H9 (cell line): Measurements from ENCODE around the gene INTS6. TPM values are rescaled to one million over a fixed set of nuclear protein-coding genes. Genes with fewer than 3 reads are reported as not detected.

Source experiments
- DNase-seq: peaks from one replicate; pipeline ENCODE4 v3.0.0-alpha.2; 2017
- H2AFZ ChIP-seq: one replicate; pipeline ENCODE4 v1.6.1; 2013; ENCODE audit warnings: mild to moderate bottlenecking, low read length, control low read depth, moderate library complexity
- H2AK5ac ChIP-seq: 2 replicates; pipeline ENCODE4 v1.6.1; 2013; ENCODE audit warnings: low read length, control low read depth, mixed read lengths; ENCODE audit not compliant: insufficient read length
- H2BK120ac ChIP-seq: one replicate; pipeline ENCODE4 v1.6.1; 2013; ENCODE audit warnings: low read depth, mild to moderate bottlenecking, low read length, control low read depth, inconsistent platforms; ENCODE audit not compliant: poor library complexity, severe bottlenecking
- H2BK12ac ChIP-seq: 2 replicates; pipeline ENCODE4 v1.6.1; 2013; ENCODE audit warnings: low read length, control low read depth, mixed read lengths, low read depth; ENCODE audit not compliant: insufficient read length
- H2BK15ac ChIP-seq: 2 replicates; pipeline ENCODE4 v1.6.1; 2013; ENCODE audit warnings: low read depth, low read length, control low read depth
- H2BK20ac ChIP-seq: one replicate; pipeline ENCODE4 v1.6.1; 2013; ENCODE audit warnings: low read depth, mild to moderate bottlenecking, low read length, control low read depth, inconsistent platforms; ENCODE audit not compliant: poor library complexity, severe bottlenecking
- H2BK5ac ChIP-seq: 2 replicates; pipeline ENCODE4 v1.6.1; 2013; ENCODE audit warnings: low read length, control low read depth, mixed read lengths; ENCODE audit not compliant: insufficient read length
- H3K14ac ChIP-seq: 2 replicates; pipeline ENCODE4 v1.6.1; 2013; ENCODE audit warnings: low read length, control low read depth; ENCODE audit not compliant: insufficient read depth
- H3K18ac ChIP-seq: 2 replicates; pipeline ENCODE4 v1.6.1; 2013; ENCODE audit warnings: low read depth, mild to moderate bottlenecking, mixed read lengths, low read length, control low read depth; ENCODE audit not compliant: insufficient read length
- H3K23ac ChIP-seq: 2 replicates; pipeline ENCODE4 v1.6.1; 2013; ENCODE audit warnings: low read length, control low read depth, mixed read lengths, low read depth; ENCODE audit not compliant: insufficient read length
- H3K23me2 ChIP-seq: 2 replicates; pipeline ENCODE4 v1.6.1; 2013; ENCODE audit warnings: low read depth, mild to moderate bottlenecking, mixed read lengths, low read length, control low read depth; ENCODE audit not compliant: insufficient read length, poor library complexity, severe bottlenecking
- H3K27ac ChIP-seq: 2 replicates; pipeline ENCODE4 v1.5.1; 2013; ENCODE audit warnings: low read length, control low read depth, mixed read lengths, low read depth; ENCODE audit not compliant: insufficient read length
- H3K27me3 ChIP-seq: 2 replicates; pipeline ENCODE4 v1.6.1; 2013; ENCODE audit warnings: low read length, control low read depth, inconsistent platforms; ENCODE audit not compliant: insufficient read depth
- H3K4ac ChIP-seq: 2 replicates; pipeline ENCODE4 v1.6.1; 2013; ENCODE audit warnings: low read depth, mild to moderate bottlenecking, control low read depth, inconsistent platforms, low read length, moderate library complexity
- H3K4me1 ChIP-seq: 2 replicates; pipeline ENCODE4 v1.6.1; 2013; ENCODE audit warnings: low read length, control low read depth, inconsistent platforms; ENCODE audit not compliant: insufficient read depth
- H3K4me2 ChIP-seq: 2 replicates; pipeline ENCODE4 v1.6.1; 2013; ENCODE audit warnings: low read length, control low read depth, mixed read lengths; ENCODE audit not compliant: insufficient read length, insufficient read depth
- H3K56ac ChIP-seq: 2 replicates; pipeline ENCODE4 v1.6.1; 2013; ENCODE audit warnings: low read depth, mild to moderate bottlenecking, mixed read lengths, low read length, control low read depth; ENCODE audit not compliant: insufficient read length
- H3K79me1 ChIP-seq: 2 replicates; pipeline ENCODE4 v1.6.1; 2013; ENCODE audit warnings: low read depth, mild to moderate bottlenecking, moderate library complexity, low read length, control low read depth, inconsistent platforms; ENCODE audit not compliant: insufficient read depth, poor library complexity, severe bottlenecking
- H3K79me2 ChIP-seq: 2 replicates; pipeline ENCODE4 v1.6.1; 2013; ENCODE audit warnings: low read length, control low read depth, inconsistent platforms; ENCODE audit not compliant: insufficient read depth
- H3K9ac ChIP-seq: 2 replicates; pipeline ENCODE4 v1.6.1; 2013; ENCODE audit warnings: low read length, control low read depth, mixed read lengths; ENCODE audit not compliant: insufficient read length; ENCODE audit errors: extremely low read depth
- H3K9me3 ChIP-seq: one replicate; pipeline ENCODE4 v1.6.1; 2013; ENCODE audit warnings: low read depth, low read length, inconsistent platforms; ENCODE audit not compliant: control insufficient read depth
- H3T11ph ChIP-seq: one replicate; pipeline ENCODE4 v1.6.1; 2013; ENCODE audit warnings: mild to moderate bottlenecking, low read length, control low read depth, inconsistent platforms
- H4K20me1 ChIP-seq: one replicate; pipeline ENCODE4 v1.6.1; 2013; ENCODE audit not compliant: control insufficient read depth, insufficient read length, insufficient read depth
- H4K5ac ChIP-seq: 2 replicates; pipeline ENCODE4 v1.6.1; 2013; ENCODE audit warnings: low read depth, mild to moderate bottlenecking, mixed read lengths, low read length, control low read depth; ENCODE audit not compliant: insufficient read length
- H4K8ac ChIP-seq: replicated peaks from 2 replicates; pipeline ENCODE4 v1.6.1; 2013; ENCODE audit warnings: low read length, control low read depth, mixed read lengths, low read depth; ENCODE audit not compliant: insufficient read length
- H4K91ac ChIP-seq: 2 replicates; pipeline ENCODE4 v1.6.1; 2013; ENCODE audit warnings: low read depth, mild to moderate bottlenecking, moderate library complexity, mixed read lengths, low read length, control low read depth; ENCODE audit not compliant: insufficient read length
- H3K27ac Mint-ChIP-seq, 3 experiments: 2 replicates in 2 of 3; 3 replicates in 1 of 3; pipeline ENCODE4 v1.8.0; 2020 to 2021; ENCODE audit warnings: mixed read lengths in 3 of 3, mild to moderate bottlenecking in 1 of 3, moderate library complexity in 1 of 3
- H3K27me3 Mint-ChIP-seq: 2 replicates; pipeline ENCODE4 v1.8.0; 2021; ENCODE audit warnings: low read depth, mild to moderate bottlenecking, moderate library complexity, mixed read lengths
- H3K36me3 Mint-ChIP-seq, 3 experiments: 2 replicates in 2 of 3; 3 replicates in 1 of 3; pipeline ENCODE4 v1.8.0; 2020 to 2021; ENCODE audit warnings: low read depth in 3 of 3, mixed read lengths in 3 of 3; ENCODE audit not compliant: insufficient read depth in 1 of 3
- H3K4me1 Mint-ChIP-seq, 2 experiments: 2 replicates each; pipeline ENCODE4 v1.8.0; 2020; ENCODE audit warnings: mixed read lengths in 2 of 2
- H3K4me3 Mint-ChIP-seq, 2 experiments: 2 replicates in 1 of 2; 3 replicates in 1 of 2; pipeline ENCODE4 v1.8.0; 2020 to 2021; ENCODE audit warnings: mild to moderate bottlenecking in 2 of 2, mixed read lengths in 2 of 2, moderate library complexity in 1 of 2
- H3K9me3 Mint-ChIP-seq, 2 experiments: 2 replicates in 1 of 2; 3 replicates in 1 of 2; pipeline ENCODE4 v1.8.0; 2020; ENCODE audit warnings: mild to moderate bottlenecking in 2 of 2, mixed read lengths in 2 of 2, moderate library complexity in 1 of 2
- CTCF ChIP-seq: fragments of 200-600 bp; sonication (generic); conservative IDR thresholded peaks from 3 replicates; pipeline ENCODE4 v1.8.0; 2021; ENCODE audit warnings: antibody characterized with exemption, mild to moderate bottlenecking
- WGBS: extraction: QIAGEN DNeasy Blood & Tissue Kit; methylation state at CpG from one replicate; pipeline ENCODE4 v1.1.7; 2013; ENCODE audit warnings: missing lambda C conversion rate, low lambda C conversion rate, mixed read lengths; ENCODE audit not compliant: insufficient read length; ENCODE audit errors: extremely low coverage; 5-methylcytosine and 5-hydroxymethylcytosine counted together
- total RNA-seq: library from RNA; stranded (reverse); gene quantifications from 2 replicates; pipeline ENCODE4 v1.2.1, GENCODE V29; 2021

The INTS6 gene
- total RNA-seq, 1 experiment from 2014 or later: 61.2 TPM

- no peak overlapping the region for H2BK120ac ChIP-seq
- no peaks in the 10 kb centered on the region for H3K27me3 ChIP-seq
- H3K79me2 ChIP-seq: no peaks in the 10 kb centered on the region
- no peak for DNase-seq
- H2AFZ ChIP-seq: no peak overlapping the region
- H2AK5ac ChIP-seq: no peak overlapping the region
- H2BK15ac ChIP-seq: no peak overlapping the region
- no peak overlapping the region for H3K9ac ChIP-seq
- no peak overlapping the region for H3K4me2 ChIP-seq
- Mint-ChIP-seq H3K4me1 (no peaks in the 10 kb centered on the region), H3K27ac (peak overlapping the region in 1 of 3 experiments; percentile 78; a peak in 2 of 7 replicates), H3K9me3 (no peaks in the 10 kb centered on the region), H3K27me3 (no peaks in the 10 kb centered on the region), H3K4me3 (no peak overlapping the region), H3K36me3 (peaks cover 14 to 56% (median 47%) of the 10 kb centered on the region in 3 experiments; a peak in 6 of 7 replicates)
- no peaks in the 10 kb centered on the region for H4K20me1 ChIP-seq
- H2BK5ac ChIP-seq: no peak overlapping the region
- no peak overlapping the region for H2BK20ac ChIP-seq
- peaks cover 3% of the 10 kb centered on the region for H3K79me1 ChIP-seq
- H4K5ac ChIP-seq: no peak overlapping the region
- H3K4me1 ChIP-seq: no peaks in the 10 kb centered on the region
- no peak overlapping the region for H4K8ac ChIP-seq
- H3K14ac ChIP-seq: no peak overlapping the region
- H2BK12ac ChIP-seq: no peak overlapping the region
- H4K91ac ChIP-seq: no peak overlapping the region
- H3K4ac ChIP-seq: no peak overlapping the region
- no peak overlapping the region for H3K27ac ChIP-seq
- no peaks in the 10 kb centered on the region for H3K23me2 ChIP-seq
- H3K18ac ChIP-seq: no peak overlapping the region
- H3K56ac ChIP-seq: no peak overlapping the region
- no peak overlapping the region for H3K23ac ChIP-seq
- no peak for TF ChIP-seq CTCF
- 100% methylated on average over 1 of the region's 4 CpGs for WGBS
- H3K9me3 ChIP-seq: no peaks in the 10 kb centered on the region
- H3T11ph ChIP-seq: no peak overlapping the region
Observed at GRCh38 chr13:51380269-51380668, 72.6 kb downstream of the INTS6 start.
